Measurements from ENCODE around the gene EGFL8.
"Not testable (repeated sequence)": the region's sequence is repeated elsewhere in the genome, so short reads cannot be mapped to it uniquely, and the experiment has no call there.

The EGFL8 gene

GRCh38 chr6:32164295-32164694 is at the start of gene EGFL8:
EGFL8 (plus strand) TSS chr6:32164595; CDS start chr6:32166166, 1,571 bp downstream.
- no peak for DNase-seq (ENCODE audit: low read depth)

- no peak for DNase-seq (ENCODE audit: low read depth)
Measured at GRCh38 chr6:32114796-32115195, 49.6 kb upstream of the EGFL8 start.

- DNase-seq (ENCODE audit: low read depth): no peak
Measured at GRCh38 chr6:32115623-32116022, 48.8 kb upstream of the EGFL8 start.

- DNase-seq (ENCODE audit: low read depth): no peak
Measured at GRCh38 chr6:32116674-32117073, 47.7 kb upstream of the EGFL8 start.

- no peak for DNase-seq (ENCODE audit: low read depth)
Measured at GRCh38 chr6:32117461-32117860, 46.9 kb upstream of the EGFL8 start.

GRCh38 chr6:32118782-32119628 is 45.4 kb upstream of the EGFL8 start:
- DNase-seq (ENCODE audit: low read depth): peak; percentile 57

- no peak for DNase-seq (ENCODE audit: low read depth)
Measured at GRCh38 chr6:32120573-32121059, 43.8 kb upstream of the EGFL8 start.

GRCh38 chr6:32123681-32124080 is 40.7 kb upstream of the EGFL8 start:
- DNase-seq (ENCODE audit: low read depth): no peak

- no peak for DNase-seq (ENCODE audit: low read depth)
Measured at GRCh38 chr6:32126880-32127279, 37.5 kb upstream of the EGFL8 start.

GRCh38 chr6:32127409-32127716 is 37.0 kb upstream of the EGFL8 start:
- DNase-seq (ENCODE audit: low read depth): no peak

GRCh38 chr6:32127717-32128592 is 36.4 kb upstream of the EGFL8 start, which contains the start of gene ATF6B:
ATF6B (minus strand) TSS chr6:32128246; CDS start chr6:32128207, 39 bp downstream.
- DNase-seq (ENCODE audit: low read depth): peak; percentile 97

- DNase-seq (ENCODE audit: low read depth): no peak
Measured at GRCh38 chr6:32128751-32129296, 35.6 kb upstream of the EGFL8 start.

- no peak for DNase-seq (ENCODE audit: low read depth)
Measured at GRCh38 chr6:32129297-32130088, 34.9 kb upstream of the EGFL8 start.

- no peak for DNase-seq (ENCODE audit: low read depth)
Measured at GRCh38 chr6:32131439-32131948, 32.9 kb upstream of the EGFL8 start.

GRCh38 chr6:32132110-32132509 is 32.3 kb upstream of the EGFL8 start:
- no peak for DNase-seq (ENCODE audit: low read depth)

- no peak for DNase-seq (ENCODE audit: low read depth)
Measured at GRCh38 chr6:32133786-32134185, 30.6 kb upstream of the EGFL8 start.

- DNase-seq (ENCODE audit: low read depth): no peak
Measured at GRCh38 chr6:32137454-32137853, 26.9 kb upstream of the EGFL8 start.

- DNase-seq (ENCODE audit: low read depth): no peak
Measured at GRCh38 chr6:32139590-32139989, 24.8 kb upstream of the EGFL8 start.

GRCh38 chr6:32140420-32141046 is 23.9 kb upstream of the EGFL8 start:
- no peak for DNase-seq (ENCODE audit: low read depth)

GRCh38 chr6:32144238-32144637 is 20.2 kb upstream of the EGFL8 start:
- DNase-seq (ENCODE audit: low read depth): not testable (repeated sequence)

GRCh38 chr6:32146287-32146686 is 18.1 kb upstream of the EGFL8 start:
- DNase-seq (ENCODE audit: low read depth): no peak

Measured in activated T-cell treated with anti-CD3 and anti-CD28 coated beads for 24 hours (primary cell).